GM15510 (cell line): Measurements from ENCODE around the gene CTSL.

Source experiments
- POLR2A ChIP-seq: IDR thresholded peaks from 3 replicates; pipeline ENCODE4 v1.6.1; 2011; ENCODE audit warnings: borderline replicate concordance; ENCODE audit not compliant: insufficient read length; ENCODE audit errors: extremely low read depth

CTSL gene

DNA sequence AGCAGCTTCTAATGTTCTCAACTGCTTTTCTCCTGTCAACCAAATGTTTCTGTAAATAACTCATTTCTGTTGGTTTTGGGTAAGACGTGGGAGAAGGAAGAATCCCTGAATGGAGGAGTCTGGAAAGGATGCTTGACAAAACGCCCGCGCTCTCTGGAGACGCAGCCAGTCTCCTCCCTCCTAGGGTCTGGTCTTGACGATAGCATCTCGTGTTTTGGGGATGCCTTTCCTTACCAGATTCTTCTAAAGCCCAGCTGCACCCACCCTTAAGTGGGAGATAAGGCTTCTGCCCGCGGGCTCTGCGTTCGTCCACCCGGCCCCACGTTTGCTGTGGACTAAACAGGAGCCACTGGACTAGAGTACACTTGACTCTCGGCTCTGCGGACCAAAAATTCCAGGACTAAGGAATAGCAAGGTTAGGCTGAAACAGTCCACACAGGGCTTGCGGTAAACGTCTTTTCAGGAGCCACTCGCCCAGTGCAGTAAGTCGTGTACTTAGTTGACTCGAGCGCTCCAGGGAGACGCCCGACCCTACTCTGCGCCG lies 491 bp upstream of the CTSL start:
- TF ChIP-seq POLR2A, result no peak

DNA sequence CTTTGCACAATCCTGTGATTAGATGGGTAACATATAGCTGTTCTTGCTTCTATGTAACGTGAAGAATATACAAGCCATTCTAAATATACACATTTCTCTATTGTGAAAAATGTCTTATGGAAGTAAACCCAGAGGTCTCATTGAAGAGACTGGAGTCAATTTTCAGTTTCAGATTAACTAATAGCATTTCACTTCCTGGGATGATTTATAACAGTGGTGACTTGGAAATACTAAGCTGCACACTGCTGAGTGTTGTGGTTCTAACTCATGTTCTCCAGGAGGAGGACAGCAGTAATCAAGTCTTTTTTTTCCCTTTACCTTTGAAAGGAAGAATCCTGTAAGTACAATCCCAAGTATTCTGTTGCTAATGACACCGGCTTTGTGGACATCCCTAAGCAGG lies 3.3 kb downstream of the CTSL start:
- no peak for TF ChIP-seq POLR2A

DNA sequence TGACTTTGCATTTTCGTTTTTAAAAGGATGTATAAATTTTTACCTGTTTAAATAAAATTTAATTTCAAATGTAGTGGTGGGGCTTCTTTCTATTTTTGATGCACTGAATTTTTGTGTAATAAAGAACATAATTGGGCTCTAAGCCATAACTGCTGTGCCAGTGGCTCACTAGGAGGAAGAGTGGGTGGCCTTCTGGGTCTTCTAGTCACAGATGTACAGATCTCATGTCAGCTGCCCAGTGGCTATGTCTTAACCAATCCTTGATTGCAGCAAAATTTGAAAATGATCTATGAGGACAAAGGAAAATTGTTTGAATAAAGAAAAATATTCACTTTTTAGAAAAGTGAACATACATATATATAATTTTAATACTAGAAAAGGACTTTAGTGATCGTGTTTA lies 5.4 kb downstream of the CTSL start:
- TF ChIP-seq POLR2A, result no peak

- no peak for TF ChIP-seq POLR2A
Measured at GRCh38 chr9:87732344-87732743, 6.4 kb downstream of the CTSL start.

DNA sequence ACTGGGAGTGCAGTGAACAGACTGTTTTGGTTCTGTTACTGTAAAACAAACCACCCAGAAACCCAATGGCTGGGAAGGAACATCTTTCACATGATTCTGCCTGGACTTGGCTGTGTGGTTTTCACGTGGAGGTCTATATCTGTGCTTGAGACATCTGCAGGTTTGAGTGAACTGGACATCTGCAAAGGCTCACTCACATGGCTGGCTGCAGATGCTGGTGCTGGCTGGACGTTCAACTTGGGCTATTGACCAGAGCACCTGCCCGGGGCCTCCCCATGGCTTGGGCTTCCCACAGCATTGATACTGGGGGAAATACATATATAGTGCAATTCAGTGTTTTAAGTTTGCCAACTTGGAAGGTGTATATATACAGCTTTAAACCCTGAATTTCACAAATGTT lies 6.8 kb downstream of the CTSL start:
- TF ChIP-seq POLR2A, result no peak

DNA sequence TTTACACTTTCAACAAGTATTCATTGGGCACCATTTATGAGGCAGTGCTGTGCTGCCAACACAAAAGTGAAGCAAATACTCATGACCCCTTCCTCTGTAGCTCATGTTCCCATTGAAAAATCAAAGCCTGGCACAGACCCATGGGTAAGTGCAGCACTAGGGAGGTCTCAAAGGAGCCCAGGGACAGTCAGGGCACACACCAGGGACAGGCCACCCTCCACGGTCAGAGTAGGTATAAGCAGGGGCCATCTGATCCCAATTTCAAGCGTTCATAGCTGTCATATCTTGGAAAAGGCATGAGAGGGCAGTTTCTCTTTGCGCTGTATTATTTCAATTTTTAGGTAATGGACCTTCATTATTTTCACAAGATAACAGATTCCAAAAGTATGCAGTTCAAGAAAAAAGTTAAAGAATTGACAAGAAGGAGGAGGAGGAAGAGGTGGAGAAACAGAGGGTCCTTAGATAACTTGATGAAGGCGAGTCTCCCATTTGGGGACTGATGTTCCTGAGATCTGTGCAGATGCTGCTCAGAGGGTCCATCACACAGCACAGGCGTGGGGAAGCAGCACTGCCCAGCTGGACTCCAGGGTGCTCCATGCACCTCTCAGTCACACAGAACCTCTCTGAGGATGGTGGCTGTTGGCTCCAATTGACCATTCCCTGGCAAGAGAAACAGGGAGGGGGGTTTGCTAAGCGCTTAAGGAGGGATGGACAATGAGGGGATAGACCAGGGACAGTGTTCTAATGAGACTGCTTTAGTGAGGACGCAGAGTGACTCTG lies 7.5 kb downstream of the CTSL start:
- no peak for TF ChIP-seq POLR2A

- TF ChIP-seq POLR2A, result no peak
Measured at GRCh38 chr9:87734106-87734505, 8.2 kb downstream of the CTSL start.

GRCh38 chr9:87739546-87739945 lies 13.6 kb downstream of the CTSL start:
- TF ChIP-seq POLR2A, result no peak

DNA sequence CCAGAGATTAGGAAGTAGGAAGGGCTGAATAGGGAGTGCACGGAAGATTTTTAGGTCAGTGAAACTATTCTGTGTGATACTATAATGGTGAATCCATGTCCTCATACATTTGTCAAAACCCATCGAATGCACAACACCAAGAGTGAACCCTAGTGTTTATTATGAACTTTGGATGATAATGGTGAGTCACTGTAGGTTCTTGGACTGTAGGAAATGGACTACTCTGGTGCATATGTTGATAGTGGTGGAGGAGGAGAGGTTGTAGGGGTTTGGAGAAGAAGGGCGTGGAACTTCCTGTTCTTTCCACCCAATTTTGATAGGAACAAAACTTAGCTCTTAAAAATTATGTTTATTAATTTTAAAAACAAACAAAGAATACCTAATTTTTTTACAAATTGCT lies 14.3 kb downstream of the CTSL start:
- no peak for TF ChIP-seq POLR2A

DNA sequence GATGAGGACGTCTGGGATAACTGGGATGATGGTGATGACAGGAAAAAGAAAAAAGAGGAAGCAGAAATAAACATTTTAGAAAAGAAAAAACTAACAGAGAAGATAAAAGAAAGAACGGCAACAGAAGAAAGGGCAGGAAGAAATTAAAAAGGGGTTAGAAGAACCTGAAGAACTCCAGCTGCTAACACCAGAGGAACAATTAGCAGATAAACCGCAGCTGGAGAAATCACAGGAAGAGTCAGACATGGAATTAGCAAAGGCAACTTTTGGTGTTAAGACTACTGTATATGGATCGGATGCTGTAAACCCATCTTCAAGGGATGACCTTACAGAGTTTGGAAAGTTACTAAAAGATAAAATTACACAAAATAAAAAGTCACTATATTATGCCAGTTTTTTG lies 15.4 kb downstream of the CTSL start:
- no peak for TF ChIP-seq POLR2A

GRCh38 chr9:87741891-87742290 lies 16.0 kb downstream of the CTSL start:
- TF ChIP-seq POLR2A, result no peak

DNA sequence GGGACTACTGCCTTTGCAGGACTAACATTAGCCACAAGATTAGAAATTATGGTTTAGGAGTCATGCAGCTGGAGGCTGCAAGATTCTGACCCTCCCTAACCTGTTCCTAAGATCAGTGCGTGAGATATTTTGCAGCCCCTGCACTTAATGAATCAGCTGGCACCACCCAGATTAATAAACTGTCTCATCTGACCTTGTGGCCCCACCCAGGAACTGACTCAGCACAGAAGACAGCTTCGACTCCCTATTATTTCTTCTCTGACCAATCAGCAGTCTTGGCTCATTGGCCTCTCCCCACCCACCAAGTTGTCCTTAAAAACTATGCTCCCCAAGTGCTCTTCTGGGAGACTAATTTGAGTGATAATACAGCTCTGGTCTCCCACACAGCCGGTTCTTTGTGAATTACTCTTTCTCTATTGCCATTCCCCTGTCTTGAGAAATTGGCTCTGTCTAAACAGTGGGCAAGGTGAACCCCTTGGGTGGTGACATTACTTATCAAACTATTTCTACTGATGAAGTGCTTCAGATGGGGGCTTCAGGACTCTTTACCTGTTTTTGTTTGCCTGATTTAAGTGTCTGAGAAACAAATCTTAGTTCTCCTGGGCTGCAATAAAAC lies 17.0 kb downstream of the CTSL start:
- TF ChIP-seq POLR2A, result no peak

DNA sequence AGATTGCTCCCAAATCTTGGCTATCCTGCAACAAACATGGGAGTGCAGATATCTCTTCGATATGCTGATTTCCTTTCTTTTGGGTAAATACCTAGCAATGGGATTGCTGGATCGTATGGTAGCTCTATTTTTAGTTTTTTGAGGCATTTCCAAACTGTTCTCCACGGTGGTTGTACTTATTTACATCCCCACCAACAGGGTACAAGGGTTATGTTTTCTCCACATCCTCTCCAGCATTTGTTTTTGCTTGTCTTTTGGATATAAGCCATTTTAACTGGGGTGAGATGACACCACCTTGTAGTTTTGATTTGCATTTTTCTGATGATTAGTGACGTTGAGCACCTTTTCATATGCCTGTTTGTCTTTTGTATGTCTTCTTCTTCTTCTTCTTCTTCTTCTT lies 20.3 kb downstream of the CTSL start:
- no peak for TF ChIP-seq POLR2A

GRCh38 chr9:87748881-87749280 lies 23.0 kb downstream of the CTSL start:
- no peak for TF ChIP-seq POLR2A

DNA sequence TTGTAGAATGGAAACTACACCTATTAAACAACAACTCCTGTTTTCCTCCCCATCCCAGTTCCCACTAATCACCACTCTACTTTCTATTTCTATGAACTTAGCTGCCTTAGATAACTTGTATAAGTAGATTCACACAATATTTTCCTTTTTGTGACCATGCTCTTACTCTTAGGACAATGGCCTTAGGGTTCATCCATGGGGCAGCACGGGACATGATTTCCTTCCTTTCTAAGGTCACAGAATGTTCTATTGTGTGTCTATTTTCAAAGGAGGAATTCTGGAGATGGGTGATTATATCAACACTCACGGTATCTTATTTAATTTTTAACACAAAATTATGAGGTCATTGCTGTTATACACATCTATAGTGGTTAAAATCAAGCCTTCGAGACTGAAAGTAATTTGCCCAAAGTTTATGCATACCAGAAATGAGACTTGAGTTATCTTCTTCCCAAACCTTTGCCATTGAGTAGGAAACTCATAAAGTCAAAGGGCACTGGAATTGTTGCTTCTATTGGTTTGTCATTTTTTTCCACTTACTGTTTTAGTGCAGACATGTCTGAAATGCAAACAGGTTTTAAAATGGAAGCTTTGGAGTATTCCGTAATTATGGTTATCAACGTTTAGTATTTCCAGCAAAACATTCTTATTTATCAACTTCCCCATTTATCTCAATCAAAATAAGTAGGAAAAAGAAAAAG lies 23.6 kb downstream of the CTSL start:
- no peak for TF ChIP-seq POLR2A
